ENCODE data around the gene OTUD7B. TPM values are rescaled to one million over a fixed set of nuclear protein-coding genes. Genes with fewer than 3 reads are reported as not detected.

The OTUD7B gene
- total and polyA plus RNA-seq, 2 donors (not counting 1 experiment from before 2014, with no cell fraction given), result 0.40 to 3.3 TPM

DNA sequence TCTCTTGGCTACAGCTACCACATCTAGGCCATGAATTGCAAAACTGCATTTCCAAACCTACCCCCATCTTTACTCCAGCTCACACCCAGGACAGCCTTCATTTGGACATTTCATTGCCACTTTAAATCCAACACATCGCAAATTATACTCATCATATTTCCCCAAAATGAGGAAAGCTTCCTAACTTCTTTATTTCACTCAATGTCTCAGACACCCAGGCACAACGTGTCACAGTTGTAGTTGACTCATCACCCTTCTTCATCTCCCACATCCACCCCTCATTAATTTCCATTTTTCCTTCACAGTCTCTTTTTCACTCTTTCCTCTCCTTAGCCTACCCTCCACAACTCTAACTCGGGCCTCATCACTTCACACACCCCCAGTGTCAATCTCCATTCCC lies 6.7 kb downstream of the OTUD7B start:
- Histone ChIP-seq H3K4me3 (ENCODE audit: control extremely low read depth in 1 of 5, extremely low read depth in 1 of 5, insufficient read depth in 1 of 5, low read depth in 2 of 5, low read length in 4 of 5) (no peak overlapping the region), H3K9me3 (ENCODE audit: control extremely low read depth in 1 of 3, control insufficient read depth in 2 of 3, insufficient read depth in 1 of 3, low read length in 2 of 3) (peaks cover 0 to 3% (median 0%) of the 10 kb centered on the region in 3 donors), H4K20me1 (ENCODE audit: control insufficient read depth, insufficient read depth, low read length, poor library complexity, severe bottlenecking) (no peaks in the 10 kb centered on the region), H3K27ac (ENCODE audit: low read length in 2 of 2) (no peak overlapping the region), H3K79me2 (ENCODE audit: control insufficient read depth, insufficient read depth, low read length) (no peaks in the 10 kb centered on the region), H3K4me1 (ENCODE audit: control insufficient read depth in 2 of 2, insufficient read depth in 2 of 2, low read length in 2 of 2) (peaks cover 0 to 7% of the 10 kb centered on the region in 2 donors), H3K36me3 (replicated peaks in 1 of 2; ENCODE audit: control extremely low read depth in 1 of 2, control insufficient read depth in 1 of 2, extremely low read depth in 1 of 2, insufficient read depth in 2 of 2, low read length in 1 of 2) (no peaks in the 10 kb centered on the region), H3K27me3 (replicated peaks in 1 of 4; ENCODE audit: control extremely low read depth in 1 of 4, control insufficient read depth in 3 of 4, insufficient read depth in 4 of 4, low read length in 3 of 4) (peaks cover 8 to 58% (median 51%) of the 10 kb centered on the region in 4 experiments), H3K4me2 (replicated peaks; ENCODE audit: low read depth, low read length, poor library complexity, severe bottlenecking) (no peak overlapping the region), H2AFZ (ENCODE audit: insufficient read depth, low read depth, low read length, poor library complexity, severe bottlenecking) (no peak overlapping the region), H3K9ac (ENCODE audit: low read length) (no peak overlapping the region)
- ATAC-seq (ENCODE audit: low read depth) (no peak), DNase-seq (no peak)
- CTCF ChIA-PET, result interaction anchor here (0.6 kb wide), 1 partner anchor 16 kb away, joined by 3 read pairs; no protein-coding TSS in a partner anchor
- TF ChIP-seq EZH2 (IDR thresholded peaks at IDR 0.05; ENCODE audit: borderline replicate concordance, insufficient read depth, low read depth, low read length, poor library complexity, severe bottlenecking), result no peak
- TF ChIP-seq, protein P1, sequence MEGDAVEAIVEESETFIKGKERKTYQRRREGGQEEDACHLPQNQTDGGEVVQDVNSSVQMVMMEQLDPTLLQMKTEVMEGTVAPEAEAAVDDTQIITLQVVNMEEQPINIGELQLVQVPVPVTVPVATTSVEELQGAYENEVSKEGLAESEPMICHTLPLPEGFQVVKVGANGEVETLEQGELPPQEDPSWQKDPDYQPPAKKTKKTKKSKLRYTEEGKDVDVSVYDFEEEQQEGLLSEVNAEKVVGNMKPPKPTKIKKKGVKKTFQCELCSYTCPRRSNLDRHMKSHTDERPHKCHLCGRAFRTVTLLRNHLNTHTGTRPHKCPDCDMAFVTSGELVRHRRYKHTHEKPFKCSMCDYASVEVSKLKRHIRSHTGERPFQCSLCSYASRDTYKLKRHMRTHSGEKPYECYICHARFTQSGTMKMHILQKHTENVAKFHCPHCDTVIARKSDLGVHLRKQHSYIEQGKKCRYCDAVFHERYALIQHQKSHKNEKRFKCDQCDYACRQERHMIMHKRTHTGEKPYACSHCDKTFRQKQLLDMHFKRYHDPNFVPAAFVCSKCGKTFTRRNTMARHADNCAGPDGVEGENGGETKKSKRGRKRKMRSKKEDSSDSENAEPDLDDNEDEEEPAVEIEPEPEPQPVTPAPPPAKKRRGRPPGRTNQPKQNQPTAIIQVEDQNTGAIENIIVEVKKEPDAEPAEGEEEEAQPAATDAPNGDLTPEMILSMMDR (IDR thresholded peaks at IDR 0.05), result no peak
- POLR2A ChIA-PET, result interaction anchor here (0.7 kb wide), 2 partner anchors 14 to 623 kb away, joined by 3 read pairs; no protein-coding TSS in a partner anchor
- peaks cover 70% of the 10 kb centered on the region for H3K27me3 Mint-ChIP-seq
- intact Hi-C loops (cut with micrococcal nuclease), result no loop called here
- 94% methylated on average over 3 of the region's 3 CpGs for WGBS (ENCODE audit: insufficient coverage)
- no peak overlapping the region for H3K4me3 Mint-ChIP-seq
- H3K27ac Mint-ChIP-seq, result no peak overlapping the region
- H3K9me3 Mint-ChIP-seq (ENCODE audit: insufficient read depth), result no peaks in the 10 kb centered on the region
- peaks cover 7% of the 10 kb centered on the region for H3K4me1 Mint-ChIP-seq

DNA sequence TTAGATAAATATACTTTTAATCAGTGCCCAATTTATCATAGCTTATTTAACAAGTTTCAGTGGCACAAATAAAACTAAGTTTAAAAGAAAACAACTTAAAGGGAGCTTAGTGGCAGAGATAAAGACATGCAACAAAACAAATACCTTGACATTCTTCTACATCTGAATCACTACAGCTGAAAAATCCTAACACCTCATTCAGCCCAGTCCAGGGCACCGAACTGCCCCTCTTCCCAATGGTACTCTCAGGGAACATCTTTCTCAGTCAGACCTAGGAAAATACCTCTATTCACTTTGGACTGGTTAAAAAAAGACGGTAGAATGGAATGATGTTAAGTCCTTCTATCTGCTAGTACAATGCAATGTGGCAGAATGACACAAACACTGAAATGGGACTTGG lies 8.3 kb downstream of the OTUD7B start:
- Mint-ChIP-seq H3K9me3 (ENCODE audit: insufficient read depth) (no peaks in the 10 kb centered on the region), H3K4me1 (peaks cover 20% of the 10 kb centered on the region), H3K27me3 (peaks cover 56% of the 10 kb centered on the region), H3K4me3 (no peak overlapping the region), H3K27ac (no peak overlapping the region)
- H3K4me2 ChIP-seq (replicated peaks; ENCODE audit: low read depth, low read length, poor library complexity, severe bottlenecking), result no peak overlapping the region
- peaks cover 12 to 22% of the 10 kb centered on the region in 2 donors for H3K4me1 ChIP-seq (ENCODE audit: control insufficient read depth in 2 of 2, insufficient read depth in 2 of 2, low read length in 2 of 2)
- intact Hi-C loops (cut with micrococcal nuclease), result no loop called here
- ChIA-PET POLR2A (no interaction called here), CTCF (no interaction called here)
- no peak overlapping the region for H3K9ac ChIP-seq (ENCODE audit: low read length)
- H3K27ac ChIP-seq (ENCODE audit: low read length in 2 of 2), result no peak overlapping the region
- H3K4me3 ChIP-seq (ENCODE audit: control extremely low read depth in 1 of 5, extremely low read depth in 1 of 5, insufficient read depth in 1 of 5, low read depth in 2 of 5, low read length in 4 of 5), result no peak overlapping the region
- TF ChIP-seq, protein P1 (IDR thresholded peaks at IDR 0.05), result no peak
- no peak for TF ChIP-seq EZH2 (IDR thresholded peaks at IDR 0.05; ENCODE audit: borderline replicate concordance, insufficient read depth, low read depth, low read length, poor library complexity, severe bottlenecking)
- peaks cover 0 to 3% (median 0%) of the 10 kb centered on the region in 3 donors for H3K9me3 ChIP-seq (ENCODE audit: control extremely low read depth in 1 of 3, control insufficient read depth in 2 of 3, insufficient read depth in 1 of 3, low read length in 2 of 3)
- H3K79me2 ChIP-seq (ENCODE audit: control insufficient read depth, insufficient read depth, low read length), result no peaks in the 10 kb centered on the region
- H3K27me3 ChIP-seq (replicated peaks in 1 of 4; ENCODE audit: control extremely low read depth in 1 of 4, control insufficient read depth in 3 of 4, insufficient read depth in 4 of 4, low read length in 3 of 4), result peaks cover 6 to 50% (median 42%) of the 10 kb centered on the region in 4 experiments
- DNase-seq (no peak), ATAC-seq (ENCODE audit: low read depth) (no peak)
- WGBS (ENCODE audit: insufficient coverage), result no CpG with 5 or more reads among the region's 2 CpGs
- no peaks in the 10 kb centered on the region for H3K36me3 ChIP-seq (replicated peaks in 1 of 2; ENCODE audit: control extremely low read depth in 1 of 2, control insufficient read depth in 1 of 2, extremely low read depth in 1 of 2, insufficient read depth in 2 of 2, low read length in 1 of 2)
- peaks cover 9% of the 10 kb centered on the region for H4K20me1 ChIP-seq (ENCODE audit: control insufficient read depth, insufficient read depth, low read length, poor library complexity, severe bottlenecking)
- no peak overlapping the region for H2AFZ ChIP-seq (ENCODE audit: insufficient read depth, low read depth, low read length, poor library complexity, severe bottlenecking)

Measured in B cell (primary cell).